Skeletal muscle cell (primary cell): ENCODE data around the gene TNPO2.

Experiments used
- DNase-seq: peaks from one replicate; pipeline ENCODE4 v3.0.0-alpha.2; 2010; ENCODE audit warnings: low read depth
- H3K4me3 ChIP-seq: 2 replicates; pipeline ENCODE4 v1.5.1; 2011; ENCODE audit warnings: low read depth, mild to moderate bottlenecking, control low read depth, low read length, moderate library complexity

Gene TNPO2

DNA sequence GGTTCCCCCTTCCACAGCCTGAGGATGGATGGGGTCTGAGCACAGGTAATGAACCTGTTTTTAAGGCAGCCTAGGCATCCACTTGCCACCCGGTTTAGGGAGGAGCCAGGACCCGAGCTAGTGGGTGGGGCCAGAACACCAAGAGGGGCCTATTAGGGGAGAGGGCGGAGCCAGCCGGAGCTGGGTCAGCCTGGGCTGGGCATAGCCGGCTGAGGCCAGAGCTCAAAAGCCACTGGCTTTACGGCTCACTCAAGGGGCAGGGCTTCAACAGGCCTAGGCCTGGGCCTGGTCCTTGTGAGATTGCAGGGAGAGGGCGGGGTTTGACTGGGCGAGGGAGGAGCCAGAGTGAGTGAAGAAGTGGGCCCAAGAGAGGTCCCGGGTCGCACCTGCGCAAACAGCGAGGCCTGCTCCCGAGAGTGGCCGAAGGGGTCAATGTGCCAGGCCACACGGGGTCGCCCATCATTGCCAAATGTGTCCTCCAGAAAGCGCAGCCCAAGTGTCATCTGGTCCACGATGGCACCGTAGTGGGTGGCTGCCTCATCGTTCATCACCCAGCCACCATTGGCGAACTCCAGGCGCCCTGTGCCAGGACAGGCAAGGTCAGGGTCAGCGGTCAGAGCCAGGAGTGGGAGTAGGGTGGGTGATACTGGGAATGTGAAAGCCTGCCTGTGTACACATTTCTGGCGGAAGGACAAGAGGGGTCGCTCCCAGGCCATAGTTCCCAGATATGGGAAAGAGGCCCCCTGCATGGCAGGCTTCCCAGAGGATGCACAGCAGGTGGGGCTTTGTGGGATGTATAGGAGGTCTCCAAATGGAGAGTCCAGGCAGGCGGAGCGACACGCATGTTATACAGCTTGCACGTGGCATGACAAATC, 59.1 kb downstream of the TNPO2 start:
- DNase-seq, result no peak
- H3K4me3 ChIP-seq, result no peak overlapping the region

- DNase-seq, result no peak
- no peak overlapping the region for H3K4me3 ChIP-seq
Observed at GRCh38 chr19:12660980-12661379, 62.8 kb downstream of the TNPO2 start.

DNA sequence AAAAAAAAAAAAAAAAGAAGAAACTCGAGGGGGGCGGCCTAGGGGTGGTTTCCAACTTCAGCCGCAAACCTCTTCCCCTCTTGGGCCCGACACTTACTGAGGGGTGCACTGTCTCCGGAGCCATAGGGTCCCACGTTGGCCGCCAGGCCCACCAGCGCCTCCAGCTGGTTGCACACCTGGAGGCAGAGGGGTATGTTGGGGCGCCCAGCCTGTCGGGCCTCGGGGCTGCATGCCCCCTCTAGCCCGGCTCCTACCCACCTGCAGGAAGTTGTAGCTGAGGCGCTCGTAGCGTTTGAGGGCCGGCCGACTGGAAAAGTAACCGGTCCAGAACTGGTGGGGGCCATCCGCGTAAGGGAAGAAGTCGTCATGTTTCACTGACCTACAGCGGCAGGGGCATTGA, 65.8 kb downstream of the TNPO2 start:
- no peak for DNase-seq
- H3K4me3 ChIP-seq, result no peak overlapping the region

DNA sequence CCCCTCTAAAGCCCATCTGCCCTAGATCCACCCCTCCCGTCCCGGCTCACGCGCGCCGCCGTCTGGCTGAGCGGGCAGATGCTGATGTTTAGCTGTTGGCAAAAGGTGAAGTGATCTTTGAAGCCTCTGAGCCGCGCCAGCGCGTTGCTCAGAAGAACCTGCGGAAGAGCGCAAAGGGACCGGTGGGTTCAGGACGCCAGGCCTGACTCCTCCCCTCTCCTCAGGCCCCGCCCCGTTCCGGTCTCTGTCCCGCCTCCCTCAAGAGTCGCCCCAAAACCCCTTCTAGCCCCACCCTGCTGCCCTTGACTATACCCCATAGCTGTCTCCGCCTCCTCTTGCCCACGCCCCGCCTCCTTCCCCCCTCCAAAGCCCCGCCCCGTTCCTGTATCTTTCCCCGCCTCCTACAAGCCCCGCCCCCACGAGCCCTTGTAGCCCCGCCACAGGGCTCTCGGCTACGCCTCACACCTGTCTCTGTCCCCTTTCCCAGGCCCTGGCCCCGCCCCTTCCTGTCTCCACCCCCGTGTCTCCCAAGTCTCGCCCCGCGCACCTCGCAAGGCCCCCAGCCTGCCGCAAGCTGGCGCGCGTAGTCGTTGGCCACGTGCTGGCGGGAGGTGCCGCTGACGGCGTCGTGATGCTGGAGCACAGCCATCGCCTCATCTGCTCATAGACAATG, 66.7 kb downstream of the TNPO2 start:
- DNase-seq, result no peak
- H3K4me3 ChIP-seq, result no peak overlapping the region

DNA sequence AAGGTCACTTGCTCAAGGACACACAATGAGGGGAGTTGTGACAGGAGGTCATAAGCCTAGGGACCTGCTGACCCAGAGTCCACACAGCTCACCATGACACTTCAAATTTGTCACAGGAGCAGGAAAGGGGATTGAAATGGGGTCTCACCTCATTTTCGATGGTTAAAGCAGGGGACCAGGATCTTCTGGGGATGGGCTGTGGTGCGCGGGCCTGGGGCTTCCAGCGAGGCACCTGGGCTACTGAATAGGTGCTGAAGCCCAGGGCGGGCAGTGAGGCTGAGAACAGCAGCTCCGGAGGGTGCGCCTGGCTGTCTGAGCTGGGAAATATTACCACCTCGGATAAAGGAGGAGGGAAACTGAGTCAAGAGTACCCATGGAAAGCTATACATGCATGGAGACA, 68.2 kb downstream of the TNPO2 start:
- no peak for DNase-seq
- H3K4me3 ChIP-seq, result no peak overlapping the region

DNA sequence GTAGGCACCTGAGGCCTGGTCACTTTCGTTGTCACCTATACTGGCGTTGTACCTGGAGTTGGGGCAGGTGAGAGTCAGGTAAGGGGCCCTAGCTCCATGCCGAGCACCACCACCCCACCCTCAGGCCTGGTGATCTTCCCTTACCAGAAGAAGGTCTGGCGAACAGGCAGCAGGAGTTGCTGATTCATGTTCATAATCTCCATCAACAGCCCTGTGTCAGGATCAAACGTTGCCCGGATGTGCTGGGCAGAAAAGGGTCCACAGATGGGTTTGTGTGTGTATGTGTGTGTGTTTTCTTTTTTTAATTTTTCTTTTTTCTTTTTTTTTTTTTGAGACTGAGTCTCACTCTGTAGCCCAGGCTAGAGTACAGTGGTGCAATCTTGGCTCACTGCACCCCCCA, 71.5 kb downstream of the TNPO2 start:
- DNase-seq, result no peak
- no peak overlapping the region for H3K4me3 ChIP-seq

GRCh38 chr19:12649941-12650340, 73.8 kb downstream of the TNPO2 start:
- no peak for DNase-seq
- no peak overlapping the region for H3K4me3 ChIP-seq
